Vagina (tissue), 2 donors: ENCODE results near the gene MAPK1.

Experiments used
- POLR2A ChIP-seq, 2 donors: fragments of 450-650 bp; IDR thresholded peaks; one replicate each; pipeline ENCODE4 v1.6.1; 2017; ENCODE audit warnings: antibody characterized with exemption in 2 of 2, mild to moderate bottlenecking in 2 of 2, moderate library complexity in 2 of 2
- POLR2AphosphoS5 ChIP-seq, 2 donors: sonication (generic); formaldehyde crosslinking; IDR thresholded peaks; one replicate each; pipeline ENCODE4 v1.9.0; 2017; ENCODE audit warnings: antibody characterized with exemption in 2 of 2, mild to moderate bottlenecking in 2 of 2, low read depth in 1 of 2; ENCODE audit not compliant: insufficient read depth in 1 of 2
- TF ChIP-seq, protein P1 (sequence below), 3 experiments: fragments of 450-650 bp in 2 of 3; fragments of 200-600 bp in 1 of 3; sonication (generic) in 1 of 3; IDR thresholded peaks; one replicate each; pipeline ENCODE4 v1.5.1; 2017 to 2019; ENCODE audit warnings: antibody characterized with exemption in 3 of 3, mild to moderate bottlenecking in 2 of 3, moderate library complexity in 2 of 3

DNA sequence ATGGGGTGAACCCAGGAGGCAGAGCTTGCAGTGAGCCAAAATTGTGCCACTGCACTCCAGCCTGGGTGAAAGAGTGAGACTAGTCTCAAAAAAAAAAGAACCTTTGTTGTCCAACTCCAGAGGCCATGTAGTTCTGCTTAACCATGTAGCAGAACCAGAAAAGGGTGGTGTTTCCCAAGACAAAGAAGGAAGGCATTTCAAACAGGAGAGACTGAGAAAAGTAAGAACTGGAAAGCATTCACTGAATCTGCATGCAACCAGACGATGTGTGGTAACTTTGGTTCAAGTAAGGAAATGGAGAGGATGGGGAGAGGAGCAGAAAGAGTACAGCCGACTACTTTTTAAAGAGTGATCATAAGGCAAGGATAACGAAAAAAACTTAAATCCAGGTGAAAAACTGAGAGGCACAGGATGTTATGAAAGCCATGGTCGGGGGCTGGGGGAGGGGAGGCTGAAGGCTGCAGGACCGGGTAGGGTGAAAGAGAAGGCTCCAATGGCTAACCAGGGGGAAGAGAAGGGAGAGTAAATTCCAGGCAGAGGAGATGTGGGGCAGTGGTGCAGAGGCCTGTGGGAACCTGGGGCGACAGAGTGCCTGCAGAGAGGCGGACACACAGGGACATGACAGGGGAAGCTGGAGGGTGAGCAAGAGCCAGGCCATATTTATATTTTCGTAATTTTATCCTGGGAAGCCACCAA is 48.8 kb downstream of the MAPK1 start:
- TF ChIP-seq, protein P1, sequence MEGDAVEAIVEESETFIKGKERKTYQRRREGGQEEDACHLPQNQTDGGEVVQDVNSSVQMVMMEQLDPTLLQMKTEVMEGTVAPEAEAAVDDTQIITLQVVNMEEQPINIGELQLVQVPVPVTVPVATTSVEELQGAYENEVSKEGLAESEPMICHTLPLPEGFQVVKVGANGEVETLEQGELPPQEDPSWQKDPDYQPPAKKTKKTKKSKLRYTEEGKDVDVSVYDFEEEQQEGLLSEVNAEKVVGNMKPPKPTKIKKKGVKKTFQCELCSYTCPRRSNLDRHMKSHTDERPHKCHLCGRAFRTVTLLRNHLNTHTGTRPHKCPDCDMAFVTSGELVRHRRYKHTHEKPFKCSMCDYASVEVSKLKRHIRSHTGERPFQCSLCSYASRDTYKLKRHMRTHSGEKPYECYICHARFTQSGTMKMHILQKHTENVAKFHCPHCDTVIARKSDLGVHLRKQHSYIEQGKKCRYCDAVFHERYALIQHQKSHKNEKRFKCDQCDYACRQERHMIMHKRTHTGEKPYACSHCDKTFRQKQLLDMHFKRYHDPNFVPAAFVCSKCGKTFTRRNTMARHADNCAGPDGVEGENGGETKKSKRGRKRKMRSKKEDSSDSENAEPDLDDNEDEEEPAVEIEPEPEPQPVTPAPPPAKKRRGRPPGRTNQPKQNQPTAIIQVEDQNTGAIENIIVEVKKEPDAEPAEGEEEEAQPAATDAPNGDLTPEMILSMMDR (IDR thresholded peaks at IDR 0.05), result no peak
- no peak for TF ChIP-seq POLR2A (IDR thresholded peaks at IDR 0.05)
- TF ChIP-seq POLR2AphosphoS5 (IDR thresholded peaks at IDR 0.05; ENCODE audit: insufficient read depth in 1 of 2, low read depth in 1 of 2), result no peak
